Sigmoid colon (tissue), 7 donors: Measurements from ENCODE around the gene ACSM6. TPM values are rescaled to one million over a fixed set of nuclear protein-coding genes. Genes with fewer than 3 reads are reported as not detected.
"Not testable (repeated sequence)": the region's sequence is repeated elsewhere in the genome, so short reads cannot be mapped to it uniquely, and the experiment has no call there.

Experiments
- DNase-seq: peaks from one replicate; pipeline ENCODE4 v3.0.0-alpha.2; 2019
- H3K27ac ChIP-seq, 4 donors: fragments of 200-600 bp; sonication (generic); one replicate each; pipeline ENCODE4 v1.5.1; 2016 to 2019; ENCODE audit warnings: mild to moderate bottlenecking in 1 of 4
- H3K27me3 ChIP-seq, 3 donors: fragments of 200-600 bp; sonication (generic); one replicate each; pipeline ENCODE4 v1.5.1; 2019; ENCODE audit warnings: mild to moderate bottlenecking in 1 of 3
- H3K36me3 ChIP-seq, 4 donors: fragments of 200-600 bp; sonication (generic); one replicate each; pipeline ENCODE4 v1.5.1; 2016 to 2019
- H3K4me1 ChIP-seq, 4 donors: fragments of 200-600 bp; sonication (generic); one replicate each; pipeline ENCODE4 v1.5.1; 2017 to 2019
- H3K4me3 ChIP-seq, 4 donors: fragments of 200-600 bp; sonication (generic); one replicate each; pipeline ENCODE4 v1.5.1; 2017 to 2019; ENCODE audit warnings: mild to moderate bottlenecking in 2 of 4, moderate library complexity in 1 of 4
- H3K9me3 ChIP-seq, 4 donors: fragments of 200-600 bp in 3 of 4; sonication (generic) in 3 of 4; one replicate each; pipeline versions ENCODE4 v1.5.1 to v1.6.1; 2013 to 2019
- CTCF ChIP-seq, 4 experiments: fragments of 450-650 bp in 3 of 4; fragments of 200-600 bp in 1 of 4; IDR thresholded peaks; one replicate each; pipeline ENCODE4 v1.5.1; 2016 to 2019; ENCODE audit warnings: antibody characterized with exemption in 4 of 4, mild to moderate bottlenecking in 3 of 4, moderate library complexity in 2 of 4
- EP300 ChIP-seq, 4 donors: sonication (generic); formaldehyde crosslinking; IDR thresholded peaks; one replicate each; pipeline ENCODE4 v1.6.1; 2017; ENCODE audit warnings: antibody characterized with exemption in 4 of 4
- POLR2A ChIP-seq, 2 donors: fragments of 450-650 bp; IDR thresholded peaks; one replicate each; pipeline ENCODE4 v1.6.1; 2016; ENCODE audit warnings: antibody characterized with exemption in 2 of 2, mild to moderate bottlenecking in 2 of 2, moderate library complexity in 2 of 2
- POLR2AphosphoS5 ChIP-seq, 4 donors: sonication (generic); formaldehyde crosslinking; IDR thresholded peaks; one replicate each; pipeline ENCODE4 v1.6.1; 2017; ENCODE audit warnings: antibody characterized with exemption in 4 of 4
- WGBS, 2 donors: extraction: QIAGEN DNeasy Blood & Tissue Kit; methylation state at CpG; one replicate each; pipeline ENCODE4 v1.1.7; 2013; 5-methylcytosine and 5-hydroxymethylcytosine counted together
- intact Hi-C: fragments of 100-400 bp; cut with DNase I; formaldehyde crosslinking; loops from one replicate; pipeline ENCODE4 v1.15.1; 2023
- polyA plus RNA-seq, 3 donors: library from polyadenylated mRNA; stranded (reverse); fragments of 200-250 nt; gene quantifications; one replicate each; pipeline ENCODE4 v1.2.3, GENCODE V29; 2013
- total RNA-seq, 4 donors: library from RNA; depleted of rRNA; stranded (reverse); fragments of >200 nt; gene quantifications; one replicate each; pipeline ENCODE4 v1.1.0, GENCODE V29; 2016
- donor health status: healthy with polysubstance abuse.
- donor health status: Bipolar disorder and iron deficiency.
- donor health status: healthy.

Gene ACSM6
- total and polyA plus RNA-seq, 7 donors, result 0.55 TPM; not detected in 6

- no peak for TF ChIP-seq CTCF (IDR thresholded peaks at IDR 0.05)
- no peak for TF ChIP-seq EP300 (IDR thresholded peaks at IDR 0.05)
- TF ChIP-seq POLR2A (IDR thresholded peaks at IDR 0.05), result no peak
- Histone ChIP-seq H3K27ac (no peak overlapping the region), H3K4me3 (no peak overlapping the region), H3K27me3 (no peaks in the 10 kb centered on the region), H3K36me3 (peaks cover 0 to 8% (median 0%) of the 10 kb centered on the region in 4 donors), H3K4me1 (peaks cover 0 to 12% (median 0%) of the 10 kb centered on the region in 4 donors), H3K9me3 (no peaks in the 10 kb centered on the region)
- WGBS, 2 donors, result 86 to 90% methylated on average over 5 of the region's 5 CpGs
- no peak for DNase-seq
- intact Hi-C loops, result no loop called here
Measured at GRCh38 chr10:95234951-95235350, 40.9 kb downstream of the ACSM6 start.

- no peak overlapping the region for H3K4me3 ChIP-seq
- no peak for TF ChIP-seq POLR2AphosphoS5 (IDR thresholded peaks at IDR 0.05)
- TF ChIP-seq POLR2A (IDR thresholded peaks at IDR 0.05), result no peak
- TF ChIP-seq EP300 (IDR thresholded peaks at IDR 0.05), result no peak
- TF ChIP-seq CTCF (IDR thresholded peaks at IDR 0.05), result no peak
- peaks cover 0 to 8% (median 0%) of the 10 kb centered on the region in 4 donors for H3K36me3 ChIP-seq
- H3K27ac ChIP-seq, result no peak overlapping the region
- no peaks in the 10 kb centered on the region for H3K9me3 ChIP-seq
- WGBS, 2 donors, result 55 to 56% methylated on average over 3 of the region's 3 CpGs
- H3K4me1 ChIP-seq, result peaks cover 0 to 4% (median 0%) of the 10 kb centered on the region in 4 donors
- H3K27me3 ChIP-seq, result no peaks in the 10 kb centered on the region
- DNase-seq, result no peak
- intact Hi-C loops, result no loop called here
Measured at GRCh38 chr10:95235676-95236067, 41.6 kb downstream of the ACSM6 start.

GRCh38 chr10:95236068-95236903 is 42.2 kb downstream of the ACSM6 start:
- Histone ChIP-seq H3K4me1 (no peaks in the 10 kb centered on the region), H3K36me3 (peaks cover 0 to 8% (median 0%) of the 10 kb centered on the region in 4 donors), H3K9me3 (no peaks in the 10 kb centered on the region), H3K4me3 (no peak overlapping the region), H3K27ac (no peak overlapping the region), H3K27me3 (no peaks in the 10 kb centered on the region)
- DNase-seq, result no peak
- TF ChIP-seq POLR2AphosphoS5 (IDR thresholded peaks at IDR 0.05) (no peak), POLR2A (IDR thresholded peaks at IDR 0.05) (no peak), CTCF (IDR thresholded peaks at IDR 0.05) (no peak), EP300 (IDR thresholded peaks at IDR 0.05) (no peak)
- intact Hi-C loops, result no loop called here
- WGBS, 2 donors, result 58 to 69% methylated on average over 6 of the region's 6 CpGs

GRCh38 chr10:95237376-95238170 is 43.5 kb downstream of the ACSM6 start:
- intact Hi-C loops, result no loop called here
- Histone ChIP-seq H3K27me3 (no peaks in the 10 kb centered on the region), H3K4me1 (no peaks in the 10 kb centered on the region), H3K4me3 (no peak overlapping the region), H3K27ac (no peak overlapping the region), H3K9me3 (no peaks in the 10 kb centered on the region), H3K36me3 (peaks cover 0 to 8% (median 0%) of the 10 kb centered on the region in 4 donors)
- TF ChIP-seq CTCF (IDR thresholded peaks at IDR 0.05) (no peak), EP300 (IDR thresholded peaks at IDR 0.05) (no peak), POLR2AphosphoS5 (IDR thresholded peaks at IDR 0.05) (no peak), POLR2A (IDR thresholded peaks at IDR 0.05) (no peak)
- DNase-seq, result no peak
- WGBS, 2 donors, result 80 to 86% methylated on average over 12 of the region's 12 CpGs

GRCh38 chr10:95240096-95240495 is 46.1 kb downstream of the ACSM6 start:
- intact Hi-C loops, result not testable (repeated sequence)

More at GRCh38 chr10:95240096-95240495, 46.1 kb downstream of the ACSM6 start:
- H3K4me3 ChIP-seq, H3K27ac ChIP-seq, DNase-seq, H3K4me1 ChIP-seq, H3K27me3 ChIP-seq, H3K36me3 ChIP-seq, H3K9me3 ChIP-seq: not testable (repeated sequence)
- WGBS, 2 donors, result 82 to 91% methylated on average over 3 of the region's 3 CpGs
